Ovary (tissue), 9 donors: ENCODE results near the gene TRABD. TPM values are rescaled to one million over a fixed set of nuclear protein-coding genes. Genes with fewer than 3 reads are reported as not detected.
"Not testable (repeated sequence)": the region's sequence is repeated elsewhere in the genome, so short reads cannot be mapped to it uniquely, and the experiment has no call there.

Experiments
- DNase-seq, 5 donors: peaks; one replicate each; pipeline ENCODE4 v3.0.0-alpha.2; 2019 to 2020
- H3K27ac ChIP-seq, 2 donors: fragments of 200-600 bp; one replicate each; pipeline versions ENCODE4 v1.5.1 to v1.8.0; 2019 to 2022
- H3K27me3 ChIP-seq: fragments of 200-600 bp; one replicate; pipeline ENCODE4 v1.8.0; 2022
- H3K36me3 ChIP-seq: fragments of 200-600 bp; sonication (generic); one replicate; pipeline ENCODE4 v1.5.1; 2019
- H3K4me1 ChIP-seq: one replicate; pipeline ENCODE4 v1.8.1; 2013; ENCODE audit warnings: mild to moderate bottlenecking, moderate library complexity; ENCODE audit not compliant: insufficient read depth
- H3K4me3 ChIP-seq: fragments of 200-600 bp; sonication (generic); one replicate; pipeline ENCODE4 v1.5.1; 2017
- H3K9me3 ChIP-seq, 2 donors: fragments of 200-600 bp in 1 of 2; sonication (generic) in 1 of 2; one replicate each; pipeline versions ENCODE4 v1.5.1 to v1.8.1; 2013 to 2019; ENCODE audit warnings: mild to moderate bottlenecking in 1 of 2, moderate library complexity in 1 of 2
- EP300 ChIP-seq: sonication (generic); formaldehyde crosslinking; IDR thresholded peaks from one replicate; pipeline ENCODE4 v1.6.1; 2017; ENCODE audit warnings: antibody characterized with exemption
- POLR2A ChIP-seq: fragments of 450-650 bp; IDR thresholded peaks from one replicate; pipeline ENCODE4 v1.6.1; 2017; ENCODE audit warnings: antibody characterized with exemption, mild to moderate bottlenecking, moderate library complexity
- WGBS, 3 donors: extraction: QIAGEN DNeasy Blood & Tissue Kit in 1 of 3; methylation state at CpG; one replicate each; pipeline versions ENCODE4 v1.1.5 to v1.1.7; 2013 to 2017; 5-methylcytosine and 5-hydroxymethylcytosine counted together
- intact Hi-C, 4 donors: fragments of 100-400 bp; cut with DNase I; formaldehyde crosslinking; loops; one replicate each; pipeline versions ENCODE4 v1.11.0 to v1.15.1; 2022 to 2023
- polyA plus RNA-seq, 2 donors: library from polyadenylated mRNA; stranded (reverse); fragments of 200-250 nt in 1 of 2; fragments of 350-450 nt in 1 of 2; fragmentation: Illumina TruSeq in 1 of 2; extraction: RNeasy Lipid Tissue Mini Kit (QIAGEN cat#74804) in 1 of 2; gene quantifications; one replicate each; pipeline ENCODE4 v1.2.3, GENCODE V29; 2013 to 2014
- total RNA-seq, 7 donors: library from RNA; depleted of rRNA in 2 of 7; stranded (reverse); fragments of >200 nt in 2 of 7; fragmentation: NEBNext Ultra II Directional in 3 of 7; extraction: Animal tissue kit (Norgen Biotek cat#: 25700) in 3 of 7; gene quantifications; one replicate each; pipeline versions ENCODE4 v1.1.0 to v1.2.4, GENCODE V29; 2016 to 2023
- TF ChIP-seq, protein P1 (sequence below), 3 donors: fragments of 450-650 bp in 2 of 3; fragments of 200-600 bp in 1 of 3; IDR thresholded peaks; one replicate each; pipeline versions ENCODE4 v1.5.1 to v1.8.0; 2016 to 2022; ENCODE audit warnings: antibody characterized with exemption in 3 of 3, mild to moderate bottlenecking in 1 of 3
- donor health status: DM: no; HTN: no; CAD: no; lungs with moderate emphysema.
- donor health status: DM: no; HTN: no; CAD: no.
- donor health status: Bipolar disorder and iron deficiency.
- donor health status: DM: yes; HTN: yes; CAD: no.
- donor health status: DM: no; HTN: no; CAD: no.
- donor health status: DM: yes; HTN: yes; CAD: no.

TRABD gene
- total and polyA plus RNA-seq, 9 donors, result 0.58 to 35.2 (median 26.1) TPM

DNA sequence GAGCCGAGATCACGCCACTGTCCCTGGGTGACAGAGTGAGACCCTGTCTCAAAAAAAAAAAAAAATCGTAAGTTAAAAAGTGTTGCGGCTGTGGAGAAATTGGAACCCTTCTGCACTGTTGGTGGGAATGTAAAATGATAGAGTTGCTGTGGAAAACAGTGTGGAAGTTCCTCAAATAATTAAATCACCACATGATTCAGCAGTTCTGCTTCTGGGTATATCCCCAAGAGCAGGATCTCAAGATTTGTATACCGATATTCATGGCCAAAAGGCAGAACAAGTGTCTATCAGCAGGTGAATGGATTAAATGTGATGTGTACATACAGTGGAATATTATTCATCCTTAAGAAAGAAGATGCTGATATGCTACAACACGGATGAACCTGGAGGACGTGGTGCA is 18.9 kb downstream of the TRABD start:
- no peaks in the 10 kb centered on the region for H3K27me3 ChIP-seq
- H3K4me3 ChIP-seq, result no peak overlapping the region
- no peak overlapping the region for H3K27ac ChIP-seq
- intact Hi-C loops, result loop anchor here in 1 of 4 donors (10.0 kb wide), 1 partner anchor 60 kb away; no protein-coding TSS in a partner anchor
- H3K9me3 ChIP-seq, result no peaks in the 10 kb centered on the region
- peaks cover 10% of the 10 kb centered on the region for H3K4me1 ChIP-seq
- whole genome bisulfite sequencing, 3 donors, result 91 to 94% (median 93%) methylated on average over 7 of the region's 7 CpGs
- no peaks in the 10 kb centered on the region for H3K36me3 ChIP-seq
- TF ChIP-seq, protein P1, sequence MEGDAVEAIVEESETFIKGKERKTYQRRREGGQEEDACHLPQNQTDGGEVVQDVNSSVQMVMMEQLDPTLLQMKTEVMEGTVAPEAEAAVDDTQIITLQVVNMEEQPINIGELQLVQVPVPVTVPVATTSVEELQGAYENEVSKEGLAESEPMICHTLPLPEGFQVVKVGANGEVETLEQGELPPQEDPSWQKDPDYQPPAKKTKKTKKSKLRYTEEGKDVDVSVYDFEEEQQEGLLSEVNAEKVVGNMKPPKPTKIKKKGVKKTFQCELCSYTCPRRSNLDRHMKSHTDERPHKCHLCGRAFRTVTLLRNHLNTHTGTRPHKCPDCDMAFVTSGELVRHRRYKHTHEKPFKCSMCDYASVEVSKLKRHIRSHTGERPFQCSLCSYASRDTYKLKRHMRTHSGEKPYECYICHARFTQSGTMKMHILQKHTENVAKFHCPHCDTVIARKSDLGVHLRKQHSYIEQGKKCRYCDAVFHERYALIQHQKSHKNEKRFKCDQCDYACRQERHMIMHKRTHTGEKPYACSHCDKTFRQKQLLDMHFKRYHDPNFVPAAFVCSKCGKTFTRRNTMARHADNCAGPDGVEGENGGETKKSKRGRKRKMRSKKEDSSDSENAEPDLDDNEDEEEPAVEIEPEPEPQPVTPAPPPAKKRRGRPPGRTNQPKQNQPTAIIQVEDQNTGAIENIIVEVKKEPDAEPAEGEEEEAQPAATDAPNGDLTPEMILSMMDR (IDR thresholded peaks at IDR 0.05), result no peak
- TF ChIP-seq EP300 (no peak), POLR2A (no peak)
- no peak for DNase-seq

DNA sequence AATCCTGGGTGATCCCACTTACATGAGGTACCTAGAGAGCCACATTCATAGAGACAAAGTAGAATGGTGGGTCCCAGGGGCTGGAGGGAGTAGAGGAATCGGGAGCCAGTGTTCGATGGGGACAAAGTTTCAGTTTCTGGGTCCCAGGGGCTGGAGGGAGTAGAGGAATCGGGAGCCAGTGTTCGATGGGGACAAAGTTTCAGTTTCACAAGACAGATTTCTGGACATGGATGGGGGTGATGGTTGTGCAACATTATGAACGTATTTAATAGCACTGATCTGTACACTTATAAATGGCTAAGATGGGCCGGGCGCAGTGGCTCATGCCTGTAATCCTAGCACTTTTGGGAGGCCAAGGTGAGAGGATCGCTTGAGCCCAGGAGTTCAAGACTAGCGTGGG is 19.3 kb downstream of the TRABD start:
- not testable (repeated sequence) for DNase-seq, H3K27ac ChIP-seq, H3K36me3 ChIP-seq, H3K9me3 ChIP-seq, H3K4me1 ChIP-seq, H3K4me3 ChIP-seq, H3K27me3 ChIP-seq
- WGBS, 3 donors, result 89 to 91% (median 90%) methylated on average over 9 of the region's 9 CpGs
- intact Hi-C loops, result loop anchor here in 2 of 4 donors (5.0 to 10.0 kb wide), 3 partner anchors 53 to 283 kb away; no protein-coding TSS in a partner anchor

DNA sequence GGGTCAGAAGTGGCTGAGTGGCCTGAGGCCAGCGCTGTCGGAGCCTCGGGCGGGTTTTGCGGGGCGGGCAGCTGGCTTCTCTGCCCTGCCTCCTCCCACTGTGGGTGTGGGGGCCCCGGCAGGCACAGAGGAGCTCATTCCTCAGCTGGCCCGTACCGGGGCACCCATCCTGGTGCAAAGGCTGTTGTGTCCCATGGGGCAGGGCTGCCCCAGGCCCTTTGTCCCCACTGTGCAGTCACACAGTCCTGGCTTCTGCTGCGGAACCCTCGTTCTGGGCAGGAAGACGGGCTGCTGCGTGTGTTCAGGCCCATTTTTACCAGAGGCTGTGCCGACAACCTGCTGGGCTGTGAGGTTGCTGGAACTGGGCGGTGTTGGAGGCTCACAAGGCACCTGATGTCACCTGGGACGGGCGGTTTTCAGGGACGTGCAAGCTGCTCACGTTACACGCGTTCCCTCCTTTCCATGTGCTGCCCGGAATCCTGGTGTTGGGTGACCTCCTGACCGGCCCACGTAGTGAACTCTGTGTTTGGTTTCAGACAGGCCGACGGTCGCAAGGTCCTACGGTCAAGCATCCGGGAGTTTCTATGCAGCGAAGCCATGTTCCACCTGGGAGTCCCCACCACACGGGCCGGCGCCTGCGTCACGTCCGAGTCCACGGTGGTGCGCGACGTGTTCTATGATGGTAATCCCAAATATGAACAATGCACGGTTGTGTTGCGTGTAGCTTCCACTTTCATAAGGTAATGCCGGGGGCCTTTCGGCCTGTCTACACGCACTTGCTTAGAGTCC is 20.3 kb downstream of the TRABD start:
- peaks cover 8% of the 10 kb centered on the region for H3K4me1 ChIP-seq
- no peak for TF ChIP-seq EP300
- no peak for TF ChIP-seq POLR2A
- TF ChIP-seq, protein P1 (IDR thresholded peaks at IDR 0.05), result no peak
- DNase-seq, result no peak
- H3K27ac ChIP-seq, result no peak overlapping the region
- H3K27me3 ChIP-seq, result no peaks in the 10 kb centered on the region
- intact Hi-C loops, result loop anchor here in 2 of 4 donors (5.0 to 10.0 kb wide), 3 partner anchors 54 to 284 kb away; no protein-coding TSS in a partner anchor
- no peaks in the 10 kb centered on the region for H3K9me3 ChIP-seq
- H3K4me3 ChIP-seq, result no peak overlapping the region
- 89 to 90% (median 90%) methylated on average over 45 of the region's 45 CpGs for WGBS, 3 donors
- no peaks in the 10 kb centered on the region for H3K36me3 ChIP-seq

DNA sequence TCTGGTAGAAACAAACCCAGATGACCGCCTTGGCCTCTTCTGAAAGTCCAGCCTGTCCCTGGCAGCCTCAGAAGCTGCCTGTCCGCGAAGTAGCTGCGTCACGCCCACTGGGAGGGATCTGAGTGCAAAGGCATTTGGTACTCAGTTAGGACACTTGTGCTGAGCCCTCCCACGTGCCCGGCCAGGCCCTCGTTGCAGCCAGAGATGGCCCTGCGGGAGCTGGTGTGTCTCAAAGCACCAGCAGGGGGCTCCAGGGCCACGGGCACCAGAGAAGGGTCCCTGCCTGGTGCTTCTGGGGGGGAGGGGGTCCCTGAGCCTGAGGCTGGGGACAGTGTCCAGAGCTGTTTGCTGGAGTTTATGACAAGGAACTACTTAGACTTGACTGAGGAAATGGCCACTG is 20.9 kb downstream of the TRABD start:
- no peak overlapping the region for H3K4me3 ChIP-seq
- H3K9me3 ChIP-seq, result no peaks in the 10 kb centered on the region
- H3K27me3 ChIP-seq, result no peaks in the 10 kb centered on the region
- intact Hi-C loops, result loop anchor here in 2 of 4 donors (5.0 to 10.0 kb wide), 3 partner anchors 54 to 284 kb away; no protein-coding TSS in a partner anchor
- peaks cover 8% of the 10 kb centered on the region for H3K4me1 ChIP-seq
- WGBS, 3 donors, result 35 to 45% (median 41%) methylated on average over 9 to 10 of the region's 10 CpGs
- no peaks in the 10 kb centered on the region for H3K36me3 ChIP-seq
- H3K27ac ChIP-seq, result no peak overlapping the region
- peak in 1 of 5 donors; percentile 48 for DNase-seq
- TF ChIP-seq POLR2A (no peak), EP300 (no peak)
- TF ChIP-seq, protein P1 (IDR thresholded peaks at IDR 0.05), result no peak
